DND-41 (cell line): ENCODE measurements around the gene CPPED1.

Source experiments
- CTCF ChIP-seq: IDR thresholded peaks from 2 replicates; pipeline ENCODE4 v1.5.1; 2012; ENCODE audit warnings: borderline replicate concordance, low read length, moderate library complexity, mild to moderate bottlenecking; ENCODE audit not compliant: poor library complexity, severe bottlenecking; ENCODE audit errors: extremely low read depth
- EZH2 ChIP-seq: IDR thresholded peaks from 3 replicates; pipeline ENCODE4 v1.6.1; 2012; ENCODE audit warnings: borderline replicate concordance, low read depth, mild to moderate bottlenecking, moderate library complexity, low read length, inconsistent platforms; ENCODE audit not compliant: severe bottlenecking

- no peak for TF ChIP-seq CTCF
- no peak for TF ChIP-seq EZH2
Measured at GRCh38 chr16:12780467-12780866, 23.2 kb downstream of the CPPED1 start.
